HG02870 (cell line): ENCODE measurements around the gene GP9.
"Not testable (repeated sequence)": the region's sequence is repeated elsewhere in the genome, so short reads cannot be mapped to it uniquely, and the experiment has no call there.

Source experiments
- ATAC-seq: cut with Tn5 transposase; IDR thresholded peaks from one replicate; pipeline ENCODE4 v1.9.1; 2021; ENCODE audit warnings: mild to moderate bottlenecking, moderate library complexity; ENCODE audit not compliant: unreplicated experiment

Gene GP9

GRCh38 chr3:129069313-129070085 is 8.9 kb downstream of the GP9 start:
- ATAC-seq: not testable (repeated sequence)

- ATAC-seq: no peak
These were observed 9.7 kb downstream of the GP9 start for GRCh38 chr3:129070086-129070885.

- ATAC-seq: no peak
These were observed 16.6 kb downstream of the GP9 start for GRCh38 chr3:129077222-129077621.

GRCh38 chr3:129078510-129078909 is 17.9 kb downstream of the GP9 start:
- no peak for ATAC-seq

GRCh38 chr3:129081503-129081902 is 20.9 kb downstream of the GP9 start:
- ATAC-seq: no peak

GRCh38 chr3:129082026-129082425 is 21.4 kb downstream of the GP9 start:
- no peak for ATAC-seq

GRCh38 chr3:129084501-129084900 is 23.9 kb downstream of the GP9 start:
- ATAC-seq: no peak

- no peak for ATAC-seq
These were observed 24.7 kb downstream of the GP9 start for GRCh38 chr3:129085165-129085715.

GRCh38 chr3:129085818-129086217 is 25.2 kb downstream of the GP9 start:
- ATAC-seq: no peak

GRCh38 chr3:129087138-129087702 is 26.6 kb downstream of the GP9 start:
- no peak for ATAC-seq

- not testable (repeated sequence) for ATAC-seq
These were observed 27.3 kb downstream of the GP9 start for GRCh38 chr3:129087904-129088303.

- ATAC-seq: not testable (repeated sequence)
These were observed 27.7 kb downstream of the GP9 start for GRCh38 chr3:129088312-129088711.

- no peak for ATAC-seq
These were observed 34.7 kb downstream of the GP9 start for GRCh38 chr3:129095285-129095684.

GRCh38 chr3:129100274-129100673 is 39.7 kb downstream of the GP9 start:
- no peak for ATAC-seq

GRCh38 chr3:129101370-129102138 is 41.0 kb downstream of the GP9 start:
- no peak for ATAC-seq

GRCh38 chr3:129103296-129103695 is 42.7 kb downstream of the GP9 start:
- no peak for ATAC-seq

GRCh38 chr3:129104051-129104450 is 43.5 kb downstream of the GP9 start:
- no peak for ATAC-seq

GRCh38 chr3:129104498-129105079 is 44.0 kb downstream of the GP9 start:
- ATAC-seq: no peak

- ATAC-seq: no peak
These were observed 45.3 kb downstream of the GP9 start for GRCh38 chr3:129105862-129106261.

- ATAC-seq: no peak
These were observed 45.7 kb downstream of the GP9 start for GRCh38 chr3:129106320-129106719.
